GM23338 (cell line): ENCODE results near the gene SUV39H1.

ENCODE experiments used
- EZH2 ChIP-seq: fragments of 200-600 bp; sonication (generic); IDR thresholded peaks from one replicate; pipeline ENCODE4 v1.8.0; 2017; ENCODE audit warnings: antibody characterized with exemption, mild to moderate bottlenecking, low read depth; ENCODE audit not compliant: unreplicated experiment
- EZH2phosphoT487 ChIP-seq: fragments of 200-600 bp; sonication (generic); IDR thresholded peaks from one replicate; pipeline ENCODE4 v1.8.1; 2018; ENCODE audit warnings: antibody characterized with exemption; ENCODE audit not compliant: unreplicated experiment
- JUNB ChIP-seq: IDR thresholded peaks from one replicate; pipeline ENCODE4 v1.6.1; 2016; ENCODE audit warnings: antibody characterized with exemption; ENCODE audit not compliant: unreplicated experiment
- POLR2AphosphoS5 ChIP-seq: IDR thresholded peaks from 2 replicates; pipeline ENCODE4 v1.6.1; 2016; ENCODE audit warnings: antibody characterized with exemption, low read depth
- TF ChIP-seq, protein P1 (sequence below), 2 experiments: fragments of 200-600 bp in 1 of 2; sonication (generic) in 1 of 2; conservative IDR thresholded peaks; 2 replicates each; pipeline versions ENCODE4 v1.5.1 to v1.6.1; 2016 to 2017; ENCODE audit warnings: antibody characterized with exemption in 2 of 2, low read depth in 2 of 2, mild to moderate bottlenecking in 2 of 2, moderate library complexity in 1 of 2

DNA sequence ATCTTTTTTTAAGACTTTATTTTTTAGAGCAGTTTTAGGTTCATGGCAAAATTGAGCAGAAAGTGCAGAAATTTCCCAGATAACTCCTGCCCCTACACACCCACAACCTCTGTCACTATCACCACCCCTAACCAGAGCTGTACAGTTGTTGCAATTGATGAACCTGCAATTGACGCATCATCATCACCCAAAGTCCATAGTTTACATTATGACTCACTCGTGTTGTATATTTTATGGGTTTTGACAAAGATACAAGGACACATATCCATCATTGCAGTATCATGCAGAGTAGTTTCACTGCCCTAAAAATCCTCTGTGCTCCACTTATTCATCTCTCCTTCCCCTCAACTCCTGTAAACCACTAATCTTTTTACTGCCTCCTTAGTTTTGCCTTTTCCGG is 47.4 kb upstream of the SUV39H1 start:
- TF ChIP-seq EZH2 (no peak), POLR2AphosphoS5 (no peak), EZH2phosphoT487 (no peak), JUNB (no peak)
- TF ChIP-seq, protein P1, sequence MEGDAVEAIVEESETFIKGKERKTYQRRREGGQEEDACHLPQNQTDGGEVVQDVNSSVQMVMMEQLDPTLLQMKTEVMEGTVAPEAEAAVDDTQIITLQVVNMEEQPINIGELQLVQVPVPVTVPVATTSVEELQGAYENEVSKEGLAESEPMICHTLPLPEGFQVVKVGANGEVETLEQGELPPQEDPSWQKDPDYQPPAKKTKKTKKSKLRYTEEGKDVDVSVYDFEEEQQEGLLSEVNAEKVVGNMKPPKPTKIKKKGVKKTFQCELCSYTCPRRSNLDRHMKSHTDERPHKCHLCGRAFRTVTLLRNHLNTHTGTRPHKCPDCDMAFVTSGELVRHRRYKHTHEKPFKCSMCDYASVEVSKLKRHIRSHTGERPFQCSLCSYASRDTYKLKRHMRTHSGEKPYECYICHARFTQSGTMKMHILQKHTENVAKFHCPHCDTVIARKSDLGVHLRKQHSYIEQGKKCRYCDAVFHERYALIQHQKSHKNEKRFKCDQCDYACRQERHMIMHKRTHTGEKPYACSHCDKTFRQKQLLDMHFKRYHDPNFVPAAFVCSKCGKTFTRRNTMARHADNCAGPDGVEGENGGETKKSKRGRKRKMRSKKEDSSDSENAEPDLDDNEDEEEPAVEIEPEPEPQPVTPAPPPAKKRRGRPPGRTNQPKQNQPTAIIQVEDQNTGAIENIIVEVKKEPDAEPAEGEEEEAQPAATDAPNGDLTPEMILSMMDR (conservative IDR thresholded peaks at IDR 0.05; ENCODE audit: low read depth in 2 of 2) = no peak
